ENCODE data around the gene SLC66A3.
"Not testable (repeated sequence)": the region's sequence is repeated elsewhere in the genome, so short reads cannot be mapped to it uniquely, and the experiment has no call there.

The SLC66A3 gene

DNA sequence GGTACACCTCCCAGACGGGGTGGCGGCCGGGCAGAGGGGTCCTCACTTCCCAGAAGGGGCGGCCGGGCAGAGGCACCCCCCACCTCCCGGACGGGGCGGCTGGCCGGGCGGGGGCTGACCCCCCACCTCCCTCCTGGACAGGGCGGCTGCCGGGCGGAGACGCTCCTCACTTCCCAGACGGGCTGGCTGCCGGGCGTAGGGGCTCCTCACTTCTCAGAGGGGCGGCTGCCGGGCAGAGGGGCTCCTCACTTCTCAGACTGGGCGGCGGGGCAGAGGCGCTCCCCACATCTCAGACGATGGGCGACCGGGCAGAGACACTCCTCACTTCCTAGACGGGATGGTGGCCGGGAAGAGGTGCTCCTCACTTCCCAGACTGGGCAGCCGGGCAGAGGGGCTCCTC lies 9.8 kb downstream of the SLC66A3 start:
- not testable (repeated sequence) for DNase-seq

DNA sequence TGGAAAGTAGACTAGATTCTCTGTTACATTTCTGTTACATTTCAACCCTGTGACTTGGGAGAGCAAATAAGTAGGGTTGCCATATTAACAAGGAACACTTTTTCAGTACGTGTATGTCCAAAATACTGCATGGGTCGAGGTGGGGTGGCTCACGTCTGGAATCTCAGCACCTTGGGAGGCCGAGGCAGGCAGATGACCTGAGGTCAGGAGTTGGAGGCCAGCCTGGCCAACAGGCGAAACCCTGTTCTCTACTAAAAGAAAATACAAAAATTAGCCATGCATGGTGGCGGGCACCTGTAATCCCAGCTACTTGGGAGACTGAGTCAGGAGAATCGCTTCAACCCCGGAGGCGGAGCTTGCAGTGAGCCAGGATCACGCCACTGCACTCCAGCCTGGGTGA lies 11.2 kb downstream of the SLC66A3 start:
- DNase-seq: no peak

DNA sequence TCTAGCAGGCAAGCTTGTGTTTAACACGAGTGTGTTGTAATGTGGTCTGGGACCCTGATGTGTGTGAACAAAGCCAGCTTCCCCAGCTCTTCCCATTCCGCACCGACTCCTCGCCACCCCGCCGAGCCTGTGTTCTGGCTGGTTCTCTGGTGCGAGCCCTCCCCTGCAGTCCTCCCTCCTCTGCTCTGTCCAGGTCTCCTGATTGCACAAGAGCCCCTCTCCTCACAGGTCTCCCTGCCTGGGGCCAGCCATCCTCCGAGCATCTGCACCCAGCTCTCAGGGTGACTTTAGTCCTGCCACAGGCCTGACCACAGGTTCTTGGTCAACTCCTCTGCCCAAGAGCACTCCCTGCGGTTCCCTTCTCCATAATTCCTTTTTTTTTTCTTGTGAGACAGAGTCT lies 13.2 kb downstream of the SLC66A3 start:
- DNase-seq: no peak

DNA sequence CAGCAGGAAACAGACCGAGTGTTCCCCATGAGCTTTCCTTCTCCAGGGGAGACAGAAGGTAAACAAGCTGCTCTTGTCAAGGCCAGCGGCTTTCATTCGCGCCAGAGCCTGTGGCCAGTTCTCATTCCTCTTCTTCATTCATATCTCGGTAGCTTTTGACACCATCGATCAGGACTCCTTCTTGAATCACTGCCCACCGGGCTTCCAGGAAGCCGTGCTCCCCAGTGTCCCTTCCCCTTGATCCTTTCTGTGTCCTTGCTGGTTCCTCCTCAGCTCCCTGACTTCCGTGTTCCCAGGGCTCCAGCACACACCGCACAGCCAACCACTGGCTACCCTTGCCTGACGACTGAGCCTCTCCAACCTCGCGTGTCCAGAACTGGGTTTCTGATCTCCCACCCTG lies 14.1 kb downstream of the SLC66A3 start:
- DNase-seq: no peak

- DNase-seq: no peak
Observed at GRCh38 chr2:11174222-11174621, 19.0 kb downstream of the SLC66A3 start.

- DNase-seq: no peak
Observed at GRCh38 chr2:11175293-11175795, 20.1 kb downstream of the SLC66A3 start.

- no peak for DNase-seq
Observed at GRCh38 chr2:11177871-11178690, 22.8 kb downstream of the SLC66A3 start.

DNA sequence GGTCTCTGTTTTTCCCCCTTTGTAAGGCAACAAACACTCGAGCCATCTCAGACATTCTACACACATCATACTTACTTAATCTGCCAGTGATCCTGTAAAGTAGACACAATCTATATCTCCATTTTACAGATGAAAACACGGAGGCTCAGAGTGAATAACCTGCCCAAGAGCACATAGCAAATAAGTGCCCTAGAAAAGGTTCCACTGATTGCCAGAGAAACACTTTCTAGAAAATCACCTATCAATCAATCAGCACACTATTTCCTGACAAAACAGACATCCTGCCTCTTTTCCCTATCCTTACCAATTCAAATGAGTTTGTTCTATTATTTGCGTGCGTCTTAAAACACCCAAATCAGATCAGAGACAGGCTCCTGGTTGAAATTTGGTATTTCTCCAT lies 23.9 kb downstream of the SLC66A3 start:
- DNase-seq: no peak

DNA sequence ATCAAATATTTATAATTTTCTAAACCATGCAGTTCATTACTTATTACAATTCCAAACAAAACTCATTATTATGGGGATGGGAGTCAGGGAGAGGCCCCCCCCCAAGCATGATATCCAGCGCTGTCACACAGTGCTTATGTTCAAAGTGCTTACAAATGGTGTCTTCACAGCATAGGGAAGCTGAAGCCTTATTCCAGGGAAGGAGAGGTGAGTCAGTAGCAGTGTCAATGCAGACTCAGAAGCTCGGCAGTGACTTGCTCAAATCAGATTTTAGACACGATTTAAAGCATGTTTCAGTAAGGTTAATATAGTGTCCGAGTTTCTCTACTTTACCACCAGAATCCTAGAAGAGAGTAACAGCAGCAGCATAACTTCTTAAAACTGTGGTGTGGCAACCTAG lies 24.6 kb downstream of the SLC66A3 start:
- no peak for DNase-seq

DNA sequence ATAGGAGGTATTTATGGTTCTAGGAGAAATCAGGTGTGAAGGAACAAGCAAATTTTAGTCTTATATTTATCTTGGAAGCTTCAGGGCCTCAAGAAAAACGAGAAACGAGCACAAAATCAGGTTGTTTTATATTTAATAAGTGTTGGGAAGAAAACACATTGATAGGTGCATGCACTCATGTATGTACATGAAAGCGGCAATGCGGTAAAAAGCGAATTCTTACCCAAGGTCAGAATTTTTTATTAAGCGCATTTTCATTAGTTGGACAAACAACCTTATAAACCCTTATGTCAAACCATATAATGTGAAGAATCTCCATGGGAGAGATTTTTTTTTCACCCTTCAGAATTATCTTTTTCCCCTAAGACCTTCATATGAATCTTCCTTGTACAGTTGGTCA lies 25.4 kb downstream of the SLC66A3 start:
- DNase-seq: no peak

GRCh38 chr2:11182951-11183350 lies 27.7 kb downstream of the SLC66A3 start:
- DNase-seq: no peak

DNA sequence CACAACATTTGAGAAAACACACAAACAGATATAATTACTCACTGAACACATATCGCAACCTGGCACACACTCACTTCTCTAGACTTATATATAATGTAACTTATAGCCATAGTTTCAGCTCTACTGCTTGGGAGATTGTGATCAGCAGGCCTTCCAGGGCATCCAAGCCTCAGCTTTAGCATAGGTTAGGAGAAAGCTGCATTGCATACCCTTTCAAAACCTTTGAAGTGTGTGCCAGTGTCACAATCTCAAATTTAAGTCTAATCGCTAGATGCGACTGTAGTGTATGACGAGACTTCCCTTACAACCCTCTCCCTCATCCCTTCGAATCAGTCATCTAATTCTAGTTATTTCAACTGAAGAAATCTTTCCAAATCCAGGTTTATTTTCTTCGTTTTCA lies 30.9 kb downstream of the SLC66A3 start:
- DNase-seq: no peak

DNA sequence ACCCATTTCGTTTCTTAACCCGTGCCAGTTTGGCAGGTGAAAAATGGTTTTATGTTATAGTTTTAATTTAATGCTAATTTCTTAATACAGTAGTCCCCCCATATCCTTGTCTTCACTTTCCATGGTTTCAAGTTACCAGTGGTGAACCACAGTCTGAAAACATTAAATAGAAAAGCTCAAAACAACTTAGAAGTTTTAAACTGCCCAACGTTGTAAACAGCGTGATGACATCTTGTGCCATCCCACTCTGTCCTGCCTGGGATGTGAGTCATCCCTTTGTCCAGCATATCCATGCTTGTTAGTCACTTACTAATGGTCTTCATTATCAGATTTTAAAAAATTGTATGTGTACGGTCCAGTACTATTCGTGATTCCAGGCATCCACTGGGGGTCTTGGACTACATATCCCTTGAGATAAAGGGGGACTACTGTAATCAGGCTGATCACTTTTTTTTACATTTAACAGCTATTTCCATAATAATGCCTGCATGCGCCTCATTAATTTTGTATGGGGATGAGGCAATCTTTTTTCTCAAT lies 31.9 kb downstream of the SLC66A3 start:
- DNase-seq: no peak

DNA sequence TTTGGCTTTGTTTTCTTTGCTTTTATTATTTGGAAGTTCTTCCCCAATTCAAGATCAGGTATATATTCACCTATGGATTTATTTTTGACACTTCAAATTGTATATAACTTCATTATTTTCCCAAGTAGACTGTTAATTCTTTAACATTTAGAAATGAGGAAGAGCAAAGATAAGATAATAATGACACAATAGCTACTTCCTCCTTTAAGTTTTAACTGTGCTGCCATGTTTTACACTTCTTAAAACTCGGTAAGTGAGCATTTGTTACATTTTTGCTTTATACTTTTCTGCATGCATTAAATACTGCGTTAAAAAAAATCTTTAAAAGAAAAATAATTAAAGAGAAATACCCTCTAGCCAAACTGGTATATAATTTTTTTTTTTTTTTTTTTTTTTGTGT lies 32.5 kb downstream of the SLC66A3 start:
- DNase-seq: no peak

- DNase-seq: no peak
Observed at GRCh38 chr2:11196246-11196645, 41.0 kb downstream of the SLC66A3 start.

GRCh38 chr2:11200651-11201050 lies 45.4 kb downstream of the SLC66A3 start:
- no peak for DNase-seq

DNA sequence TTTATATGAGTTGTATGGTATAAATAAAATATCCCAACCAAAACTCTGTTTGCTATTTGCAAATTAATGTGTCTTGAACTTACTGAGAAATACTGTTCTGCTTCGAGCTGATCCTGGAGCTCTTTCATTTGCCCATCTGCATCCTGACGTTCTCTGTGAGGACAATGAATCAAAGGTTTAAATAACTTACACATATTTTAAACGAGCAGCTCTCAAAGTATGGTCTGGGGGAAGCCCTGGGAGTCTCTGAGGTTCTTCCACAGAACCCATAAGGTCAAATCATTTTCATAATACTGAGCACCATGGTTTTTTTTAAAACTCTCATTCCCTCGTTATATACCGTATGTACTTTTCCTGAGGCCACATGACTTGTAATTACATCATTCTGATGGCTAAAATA lies 46.7 kb downstream of the SLC66A3 start:
- no peak for DNase-seq

DNA sequence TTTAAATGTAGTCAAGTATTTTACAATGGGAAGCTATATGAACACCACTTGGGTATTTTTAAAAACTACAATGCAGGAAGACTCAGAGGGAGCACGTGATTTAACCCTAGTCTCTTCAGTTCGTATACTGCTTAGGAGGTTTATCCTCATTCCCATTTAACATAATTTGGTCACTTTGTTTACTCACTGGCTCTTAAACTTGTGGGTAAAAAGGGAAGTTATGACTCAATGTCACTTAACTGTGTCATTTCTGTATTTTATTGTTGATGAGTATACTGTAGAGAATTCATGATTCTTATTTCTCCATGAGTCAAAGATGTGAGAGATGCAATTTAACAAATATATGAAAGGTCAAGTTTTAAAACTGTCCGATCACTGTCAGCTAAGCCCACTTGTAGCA lies 48.2 kb downstream of the SLC66A3 start:
- DNase-seq: no peak

DNA sequence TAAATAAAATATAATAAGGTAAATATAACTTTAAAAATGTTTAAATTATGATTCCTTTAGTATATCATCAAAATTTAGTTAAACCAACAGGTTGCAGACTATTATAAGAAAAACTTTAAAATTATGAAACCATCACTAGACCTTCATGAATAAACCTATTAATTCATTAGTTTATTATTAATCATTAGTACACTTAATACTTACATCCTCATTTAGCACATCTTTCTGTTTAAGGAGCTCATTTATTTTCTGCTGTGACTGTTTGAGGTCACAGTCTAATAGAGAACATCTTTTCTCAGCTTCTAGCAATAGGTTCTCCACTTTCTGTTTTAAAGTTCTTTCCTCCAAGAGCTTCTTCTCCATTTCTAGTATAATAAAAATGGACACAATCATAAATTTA lies 52.8 kb downstream of the SLC66A3 start:
- no peak for DNase-seq

- DNase-seq: no peak
Observed at GRCh38 chr2:11212645-11213044, 57.4 kb downstream of the SLC66A3 start.

- DNase-seq: no peak
Observed at GRCh38 chr2:11213090-11213638, 57.9 kb downstream of the SLC66A3 start.

- DNase-seq: no peak
Observed at GRCh38 chr2:11213975-11214374, 58.7 kb downstream of the SLC66A3 start.

DNA sequence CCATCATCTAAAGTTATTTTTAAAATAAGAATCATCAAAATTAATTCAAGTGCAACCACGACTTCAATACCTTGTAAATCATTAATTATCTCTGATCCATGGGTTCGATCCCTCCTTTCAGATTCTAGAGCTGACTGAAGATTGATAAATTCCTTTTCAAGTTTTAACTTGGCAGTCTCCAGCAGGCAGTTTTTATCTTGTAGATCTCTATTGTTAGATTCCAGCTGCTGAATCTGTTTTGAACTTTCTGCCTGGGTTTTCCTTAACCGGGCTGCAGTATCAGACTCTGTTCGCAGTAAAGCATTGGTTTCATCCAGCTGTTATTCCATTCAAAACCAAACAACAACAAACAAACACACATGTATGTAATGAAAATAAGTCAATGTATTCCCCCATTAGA lies 59.5 kb downstream of the SLC66A3 start:
- no peak for DNase-seq

GRCh38 chr2:11215407-11215806 lies 60.1 kb downstream of the SLC66A3 start:
- no peak for DNase-seq

Measured in effector CD4-positive, alpha-beta T cell (primary cell).